Activated CD4-positive, alpha-beta T cell treated with anti-CD3 and anti-CD28 coated beads, Interleukin-2, amount 50 U/mL, for 24 hours (primary cell): ENCODE data around the gene TOMT.
"Not testable (repeated sequence)": the region's sequence is repeated elsewhere in the genome, so short reads cannot be mapped to it uniquely, and the experiment has no call there.

Source experiments
- DNase-seq, 2 donors: peaks; one replicate each; pipeline ENCODE4 v3.0.0-alpha.2; 2020; ENCODE audit warnings: low read depth in 1 of 2, low spot score in 1 of 2

Gene TOMT

DNA sequence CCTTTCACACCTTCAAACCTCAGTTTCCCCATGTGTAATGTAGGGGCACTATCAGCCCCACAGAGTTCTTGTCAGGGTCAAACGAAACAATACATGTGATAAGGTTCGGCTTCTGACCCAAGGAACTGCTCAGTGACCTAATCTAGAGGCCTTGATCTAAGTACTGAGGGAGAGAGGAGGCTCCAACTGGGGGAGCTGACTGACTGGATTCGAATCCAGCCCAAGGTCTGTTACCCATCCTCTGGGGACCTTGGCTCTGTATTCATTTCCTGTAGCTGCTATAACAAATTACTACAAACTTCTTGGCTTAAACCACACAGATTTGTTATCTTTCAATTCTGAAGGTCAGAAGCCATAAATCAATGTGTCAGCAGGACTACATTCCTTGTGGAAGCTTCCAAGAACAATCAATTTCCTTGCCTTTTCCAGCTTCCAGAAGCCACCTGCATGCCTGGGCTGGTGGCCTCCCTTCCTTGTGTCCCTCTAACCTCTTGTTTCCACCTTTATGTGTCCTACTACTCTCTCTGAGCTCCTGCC lies 17.5 kb downstream of the TOMT start:
- no peak for DNase-seq

GRCh38 chr11:72124046-72124445 lies 18.3 kb downstream of the TOMT start:
- no peak for DNase-seq

- DNase-seq = no peak
These were observed 20.2 kb downstream of the TOMT start for GRCh38 chr11:72125956-72126355.

DNA sequence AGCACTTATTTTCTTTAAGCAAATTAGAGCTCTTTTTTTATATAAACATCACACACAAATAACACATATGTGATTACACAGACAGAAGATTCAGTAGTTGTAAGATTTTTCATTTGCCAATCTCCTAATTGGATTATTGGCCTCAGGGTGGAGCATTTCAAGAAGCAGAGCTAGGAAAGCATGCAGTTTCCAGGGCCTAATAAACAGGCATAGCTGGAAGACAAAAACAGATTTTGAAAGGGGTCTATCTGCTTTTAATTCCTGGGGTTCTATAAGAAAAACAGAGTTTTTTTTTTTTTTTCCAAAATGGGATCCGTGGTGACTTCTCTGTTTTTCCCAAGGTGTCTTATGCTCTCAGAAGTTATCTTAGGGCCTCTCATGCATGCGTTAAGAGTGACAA lies 22.2 kb downstream of the TOMT start:
- no peak for DNase-seq

GRCh38 chr11:72129381-72129780 lies 23.7 kb downstream of the TOMT start:
- DNase-seq = no peak

DNA sequence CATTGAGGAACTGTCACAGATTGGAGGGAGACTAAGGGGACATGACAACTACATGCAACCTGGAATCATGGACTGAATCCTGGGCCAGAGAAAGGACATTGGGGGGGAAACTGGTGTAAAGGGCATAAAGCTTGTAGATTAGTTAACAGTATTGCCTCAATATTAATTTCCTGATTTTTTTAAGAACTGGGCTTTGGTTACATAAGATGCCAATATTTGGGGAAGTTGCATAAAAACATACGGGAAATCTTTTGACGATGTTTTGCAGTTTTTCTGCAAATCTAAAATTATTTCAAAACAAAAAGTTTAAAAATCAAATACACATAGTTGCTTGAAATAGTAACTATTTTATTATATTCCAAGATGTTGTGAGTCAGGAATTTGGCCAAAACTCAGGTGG lies 26.9 kb downstream of the TOMT start:
- no peak for DNase-seq

DNA sequence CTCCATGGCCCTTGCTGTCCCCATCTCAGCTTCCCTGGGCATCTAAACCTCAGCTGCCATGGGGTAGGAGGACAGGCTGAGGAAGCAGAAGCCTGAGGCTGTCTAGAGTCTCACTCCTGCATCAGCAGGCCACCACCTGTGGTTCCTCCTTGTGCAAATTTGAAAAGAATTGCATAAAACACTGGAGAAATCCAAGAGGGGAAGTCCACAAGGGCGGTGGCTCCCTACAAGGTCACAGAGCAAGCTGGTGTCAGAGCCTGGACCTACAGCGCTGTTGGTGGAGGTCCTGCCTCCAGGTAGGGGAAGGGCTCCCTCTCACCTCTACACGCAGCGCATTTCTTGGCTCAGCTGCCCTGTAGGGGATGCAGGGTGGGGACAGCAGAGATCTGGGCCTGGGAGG lies 29.7 kb downstream of the TOMT start, which contains the start of gene FOLR3:
FOLR3 (plus strand) TSS at position 253 of the 400 bp plus-strand sequence. CDS start 228 bp downstream, outside the sequence.
- DNase-seq = not testable (repeated sequence)

DNA sequence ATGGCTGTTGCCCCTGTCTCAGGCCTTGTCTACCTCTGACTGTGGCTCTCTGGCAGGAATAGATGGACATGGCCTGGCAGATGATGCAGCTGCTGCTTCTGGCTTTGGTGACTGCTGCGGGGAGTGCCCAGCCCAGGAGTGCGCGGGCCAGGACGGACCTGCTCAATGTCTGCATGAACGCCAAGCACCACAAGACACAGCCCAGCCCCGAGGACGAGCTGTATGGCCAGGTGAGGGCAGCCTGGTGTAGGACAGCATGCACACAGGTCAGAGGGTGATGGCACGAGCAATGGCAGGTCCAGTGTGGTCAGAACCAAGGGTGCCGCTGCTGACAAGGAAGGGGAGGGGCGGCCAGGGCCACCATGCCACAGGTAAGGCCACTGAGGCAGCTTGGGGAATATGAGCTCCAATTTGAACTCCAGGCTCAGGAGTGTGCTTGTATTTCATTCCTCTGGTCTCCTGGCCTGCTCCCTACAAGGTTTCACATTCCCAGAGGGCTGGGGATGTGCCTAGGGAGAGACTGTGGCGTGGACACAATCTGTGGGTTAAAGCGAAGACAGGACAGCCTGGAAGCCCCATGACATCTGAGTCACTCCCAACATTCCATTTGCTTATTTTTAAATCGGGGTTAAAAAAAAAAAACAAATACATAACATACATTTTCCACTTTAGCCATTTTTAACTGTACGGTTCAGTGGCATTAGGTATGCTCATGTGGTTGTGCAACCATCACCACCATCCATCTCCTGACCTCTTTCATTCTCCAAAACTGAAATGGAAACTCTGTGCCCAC lies 30.4 kb downstream of the TOMT start:
- DNase-seq = no peak

DNA sequence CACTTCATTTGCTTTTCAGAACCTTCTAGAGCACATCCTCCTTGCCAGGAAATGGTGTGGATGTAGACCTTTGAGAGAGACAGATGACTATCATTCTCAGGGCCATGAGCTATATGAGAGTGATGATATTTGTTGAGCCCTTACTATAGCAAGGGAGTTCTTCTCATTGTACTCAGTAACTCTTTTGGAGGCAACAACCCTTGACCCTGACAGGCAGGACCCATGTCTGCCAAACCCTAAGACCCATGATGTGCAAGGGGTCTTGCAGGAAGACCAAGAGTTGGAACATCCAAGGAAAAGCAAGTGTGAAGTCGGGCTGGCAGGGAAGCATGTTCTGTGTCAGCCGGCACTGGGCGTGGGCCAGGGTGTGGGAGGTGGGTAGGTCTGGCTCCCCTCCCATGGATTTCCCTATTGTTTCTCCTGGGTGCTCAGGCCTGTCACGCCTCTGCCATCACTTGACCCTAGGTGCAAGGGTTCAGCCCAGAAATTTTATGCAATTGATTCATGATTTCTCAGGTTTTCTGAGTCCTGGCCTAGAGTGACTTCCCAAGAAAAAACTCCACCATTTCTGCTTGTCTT lies 31.0 kb downstream of the TOMT start:
- no peak for DNase-seq

DNA sequence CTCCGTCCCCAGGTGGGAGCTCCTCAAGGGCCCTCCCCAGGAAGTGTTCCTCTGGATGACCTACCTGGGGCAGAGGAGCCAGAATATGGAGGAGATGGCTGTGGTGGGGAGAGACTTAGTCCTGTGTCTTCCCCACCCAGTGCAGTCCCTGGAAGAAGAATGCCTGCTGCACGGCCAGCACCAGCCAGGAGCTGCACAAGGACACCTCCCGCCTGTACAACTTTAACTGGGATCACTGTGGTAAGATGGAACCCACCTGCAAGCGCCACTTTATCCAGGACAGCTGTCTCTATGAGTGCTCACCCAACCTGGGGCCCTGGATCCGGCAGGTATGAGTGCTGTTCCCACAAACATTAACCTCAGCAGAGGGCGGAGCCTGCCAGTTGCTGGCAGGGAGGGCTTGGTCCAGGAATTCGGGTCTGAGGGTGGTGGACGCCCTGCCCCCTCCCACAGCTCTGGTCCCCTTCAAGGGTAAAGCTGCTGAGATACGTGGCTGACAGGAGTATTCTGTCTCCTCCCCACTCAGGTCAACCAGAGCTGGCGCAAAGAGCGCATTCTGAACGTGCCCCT lies 33.2 kb downstream of the TOMT start:
- DNase-seq = no peak

DNA sequence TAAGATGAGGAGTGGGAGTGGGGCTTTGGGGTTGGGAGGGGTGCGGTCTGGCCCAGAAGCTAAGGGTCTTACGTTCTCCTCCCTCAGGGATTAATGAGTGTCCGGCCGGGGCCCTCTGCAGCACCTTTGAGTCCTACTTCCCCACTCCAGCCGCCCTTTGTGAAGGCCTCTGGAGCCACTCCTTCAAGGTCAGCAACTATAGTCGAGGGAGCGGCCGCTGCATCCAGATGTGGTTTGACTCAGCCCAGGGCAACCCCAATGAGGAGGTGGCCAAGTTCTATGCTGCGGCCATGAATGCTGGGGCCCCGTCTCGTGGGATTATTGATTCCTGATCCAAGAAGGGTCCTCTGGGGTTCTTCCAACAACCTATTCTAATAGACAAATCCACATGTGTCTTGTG lies 33.8 kb downstream of the TOMT start:
- no peak for DNase-seq

GRCh38 chr11:72140661-72141060 lies 34.9 kb downstream of the TOMT start:
- DNase-seq = no peak

DNA sequence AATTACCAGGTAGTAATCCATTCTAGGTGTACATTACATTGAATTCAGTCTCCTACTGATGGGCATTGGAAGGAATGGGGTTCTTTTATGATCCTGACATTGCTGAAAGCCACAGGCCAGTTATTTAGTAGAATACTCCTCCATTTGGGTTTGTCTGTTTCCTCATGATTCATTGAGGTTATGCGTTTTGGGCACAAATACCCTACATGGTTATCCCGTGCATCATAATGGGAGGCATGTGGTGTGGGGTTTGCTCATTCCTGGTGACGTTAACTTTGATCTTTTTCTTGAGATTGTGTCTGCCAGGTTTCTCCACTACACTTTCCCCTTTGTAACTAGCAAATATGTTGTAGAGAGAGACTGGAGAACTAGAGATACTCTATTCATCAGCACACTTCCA lies 35.3 kb downstream of the TOMT start:
- no peak for DNase-seq

DNA sequence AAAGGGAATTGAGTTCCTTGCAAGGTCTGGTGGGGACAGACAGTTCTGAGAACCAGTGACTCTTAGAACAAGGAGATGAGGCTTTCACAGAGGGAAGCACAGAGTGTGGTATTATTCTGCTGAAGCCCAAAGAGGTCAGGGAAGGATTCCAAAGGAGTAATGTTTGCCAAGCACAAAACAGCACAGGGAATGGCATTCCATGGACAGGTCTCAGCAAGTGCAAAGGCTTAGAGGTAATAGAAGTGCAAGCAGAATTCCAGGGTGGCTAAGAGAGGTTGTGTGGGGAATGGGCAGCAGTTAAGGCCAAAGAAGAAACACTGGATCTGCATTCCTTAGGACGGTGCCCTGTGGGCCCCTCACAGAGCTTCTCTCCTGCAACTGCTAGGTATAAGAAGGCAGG lies 36.4 kb downstream of the TOMT start:
- not testable (repeated sequence) for DNase-seq

- DNase-seq = not testable (repeated sequence)
These were observed 36.8 kb downstream of the TOMT start for GRCh38 chr11:72142543-72142942.

- DNase-seq = no peak
These were observed 39.3 kb downstream of the TOMT start for GRCh38 chr11:72144807-72145565.

- DNase-seq = no peak
These were observed 40.9 kb downstream of the TOMT start for GRCh38 chr11:72146625-72147024.

DNA sequence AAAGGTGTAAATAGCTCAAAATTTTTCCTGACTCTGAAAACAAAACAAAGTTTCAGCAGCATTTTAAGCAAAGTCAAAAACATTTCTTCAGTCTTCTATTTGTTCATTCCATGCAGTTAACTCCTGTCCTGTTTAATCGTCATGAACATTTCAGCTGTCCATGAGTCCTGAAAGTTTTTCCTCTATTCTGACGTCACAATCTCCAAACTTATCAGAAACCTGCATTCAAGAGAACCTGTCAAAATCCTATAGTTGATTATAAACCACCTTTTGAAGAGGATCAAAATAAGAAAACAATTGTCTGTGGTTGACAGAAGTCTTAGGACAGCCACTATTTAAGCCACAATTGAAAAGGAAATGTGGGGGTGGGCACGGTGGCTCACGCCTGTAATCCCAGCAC lies 45.2 kb downstream of the TOMT start:
- DNase-seq = no peak

GRCh38 chr11:72153874-72154273 lies 48.1 kb downstream of the TOMT start:
- DNase-seq = not testable (repeated sequence)

DNA sequence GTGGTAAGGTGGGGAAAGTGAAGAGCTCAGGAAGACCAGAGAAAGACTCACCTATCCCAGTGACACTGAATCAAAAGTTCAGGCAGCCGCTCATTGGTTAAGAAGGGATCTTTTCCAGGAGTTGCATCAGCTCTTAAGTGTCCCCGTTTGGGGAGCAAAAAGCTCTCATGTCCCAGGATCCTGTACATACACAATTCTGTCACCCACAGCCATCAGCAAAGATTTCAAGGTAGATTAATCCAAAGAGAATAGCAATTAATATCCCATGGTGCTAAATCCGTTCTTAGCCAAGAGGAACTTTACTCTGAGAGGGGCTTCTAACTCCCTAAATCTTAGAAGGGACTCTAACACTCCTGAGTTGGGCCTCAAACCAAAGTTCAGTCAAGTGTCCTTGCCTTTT lies 49.1 kb downstream of the TOMT start:
- no peak for DNase-seq

- DNase-seq = no peak
These were observed 50.0 kb downstream of the TOMT start for GRCh38 chr11:72155751-72156150.
